A673 (cell line): ENCODE data around the gene ZNF419.
"Not testable (repeated sequence)": the region's sequence is repeated elsewhere in the genome, so short reads cannot be mapped to it uniquely, and the experiment has no call there.

ENCODE experiments used
- CTCF ChIP-seq: fragments of 300-800, 200-600 bp; sonication (generic); conservative IDR thresholded peaks from 2 replicates; pipeline ENCODE4 v1.5.1; 2017; ENCODE audit warnings: low read depth, mild to moderate bottlenecking, antibody characterized with exemption, low read length, moderate library complexity, mixed read lengths
- EZH2 ChIP-seq: fragments of 200-600 bp; sonication (generic); IDR thresholded peaks from 2 replicates; pipeline ENCODE4 v1.6.1; 2017; ENCODE audit warnings: borderline replicate concordance, low read depth, mild to moderate bottlenecking, mixed read lengths, antibody characterized with exemption, low read length; ENCODE audit not compliant: poor library complexity, severe bottlenecking

DNA sequence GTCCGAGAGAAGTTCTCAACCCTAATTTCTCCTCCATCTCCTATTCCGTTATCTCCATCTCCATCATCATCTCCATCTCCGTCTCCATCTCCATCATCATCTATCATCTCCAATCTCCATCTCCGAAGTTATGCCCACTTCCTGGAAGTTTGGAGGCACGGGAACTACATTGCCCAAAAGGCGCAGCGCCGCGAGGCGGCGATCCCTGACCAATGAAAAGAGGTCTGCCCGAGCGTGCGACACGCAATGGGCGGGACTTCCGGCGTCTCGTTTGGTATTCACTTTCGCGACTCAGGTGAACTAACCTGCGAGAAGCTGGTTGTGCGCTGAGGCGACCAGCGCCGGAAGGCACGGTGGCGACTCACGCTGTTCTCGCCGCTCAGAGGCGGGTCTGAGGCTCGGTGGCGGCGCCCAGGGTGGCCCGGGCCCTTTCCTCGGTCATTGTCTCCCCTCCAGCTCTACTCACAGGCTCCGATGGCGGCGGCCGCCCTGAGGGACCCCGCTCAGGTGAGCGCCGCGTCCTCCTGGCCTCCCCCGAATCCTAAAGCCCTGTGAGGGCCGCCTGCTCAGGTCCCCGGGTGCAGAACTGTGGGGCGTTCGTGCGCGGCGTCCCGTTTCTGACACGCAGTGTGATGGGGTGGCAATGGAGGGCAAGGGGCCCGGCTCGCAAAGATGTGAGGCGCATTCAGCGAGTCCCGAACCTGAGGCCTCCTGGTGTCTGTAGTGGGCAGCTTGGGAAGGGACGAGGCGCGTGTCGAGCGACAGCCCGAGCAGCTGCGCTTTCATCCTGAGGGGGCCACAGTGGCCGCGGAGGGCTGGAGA, at the start of gene ZNF419:
- not testable (repeated sequence) for TF ChIP-seq CTCF, EZH2
